K562 (cell line): ENCODE results near the gene LENG8. TPM values are rescaled to one million over a fixed set of nuclear protein-coding genes. Genes with fewer than 3 reads are reported as not detected.

Experiments
- ARHGAP35 ChIP-seq: fragments of 450-650 bp; IDR thresholded peaks from 2 replicates; pipeline ENCODE4 v1.6.1; 2018; ENCODE audit not compliant: partially characterized antibody
- ARID2 ChIP-seq: fragments of 450-650 bp; IDR thresholded peaks from 2 replicates; pipeline ENCODE4 v1.6.1; 2017; ENCODE audit warnings: antibody characterized with exemption, mild to moderate bottlenecking
- CBX1 ChIP-seq: sonication (generic); IDR thresholded peaks from 2 replicates; pipeline ENCODE4 v1.6.1; 2016; ENCODE audit warnings: antibody characterized with exemption, low read depth, mild to moderate bottlenecking
- ELF1 ChIP-seq: fragments of 200-800 bp; sonication (Bioruptor generic); IDR thresholded peaks from 2 replicates; pipeline ENCODE4 v1.6.1; 2016; ENCODE audit warnings: missing genetic modification characterization, missing compliant biosample characterization
- ELF2 ChIP-seq: fragments of 250-450 bp; sonication (Bioruptor Pico); IDR thresholded peaks from 2 replicates; pipeline ENCODE4 v1.5.0; 2021; ENCODE audit warnings: mild to moderate bottlenecking
- ERF ChIP-seq: fragments of 450-650 bp; formaldehyde crosslinking; IDR thresholded peaks from 2 replicates; pipeline ENCODE4 v1.4.0; 2020; ENCODE audit warnings: mild to moderate bottlenecking, mixed read lengths
- GTF2F1 ChIP-seq: IDR thresholded peaks from 2 replicates; pipeline ENCODE4 v1.6.1; 2011; ENCODE audit warnings: low read depth, low read length, improper control_type of control experiment
- L3MBTL2 ChIP-seq: fragments of 450-650 bp; IDR thresholded peaks from 2 replicates; pipeline ENCODE4 v1.6.1; 2016; ENCODE audit warnings: mild to moderate bottlenecking, moderate library complexity
- LCOR ChIP-seq: sonication (generic); formaldehyde crosslinking; IDR thresholded peaks from 2 replicates; pipeline ENCODE4 v1.8.0; 2022; ENCODE audit warnings: mild to moderate bottlenecking, missing genetic modification reagents
- MBD1 ChIP-seq: fragments of 250-450 bp; sonication (Bioruptor Pico); IDR thresholded peaks from 2 replicates; pipeline ENCODE4 v1.8.0; 2022; ENCODE audit warnings: inconsistent platforms
- MTF1 ChIP-seq: fragments of 250-450 bp; sonication (Bioruptor Pico); IDR thresholded peaks from 2 replicates; pipeline ENCODE4 v1.9.0; 2021; ENCODE audit warnings: moderate library complexity, mild to moderate bottlenecking, inconsistent platforms, borderline replicate concordance
- OTX1 ChIP-seq: fragments of 450-650 bp; formaldehyde crosslinking; IDR thresholded peaks from 2 replicates; pipeline ENCODE4 v1.4.0; 2022; ENCODE audit warnings: mild to moderate bottlenecking
- PATZ1 ChIP-seq: fragments of 250-450 bp; sonication (Bioruptor Pico); IDR thresholded peaks from 2 replicates; pipeline ENCODE4 v1.5.0; 2020; ENCODE audit warnings: mild to moderate bottlenecking, borderline replicate concordance
- PKNOX1 ChIP-seq: fragments of 450-650 bp; IDR thresholded peaks from 2 replicates; pipeline ENCODE4 v1.6.1; 2016
- POLR2AphosphoS2 ChIP-seq: IDR thresholded peaks from 2 replicates; pipeline ENCODE4 v1.6.1; 2012; ENCODE audit warnings: low read length, improper control_type of control experiment
- TAF1 ChIP-seq: IDR thresholded peaks from 2 replicates; pipeline ENCODE4 v1.6.1; 2011; ENCODE audit warnings: mild to moderate bottlenecking, low read length, moderate library complexity; ENCODE audit not compliant: insufficient read depth, control insufficient read depth, severe bottlenecking; ENCODE audit errors: extremely low read depth
- TCF3 ChIP-seq: sonication (generic); formaldehyde crosslinking; IDR thresholded peaks from 2 replicates; pipeline ENCODE4 v1.4.0; 2020; ENCODE audit warnings: mild to moderate bottlenecking, missing genetic modification reagents
- ZBTB17 ChIP-seq: fragments of 450-650 bp; formaldehyde crosslinking; IDR thresholded peaks from 2 replicates; pipeline ENCODE4 v1.4.0; 2020; ENCODE audit warnings: mild to moderate bottlenecking
- ZNF212 ChIP-seq: fragments of 450-650 bp; formaldehyde crosslinking; IDR thresholded peaks from 2 replicates; pipeline ENCODE4 v1.4.0; 2020; ENCODE audit warnings: mild to moderate bottlenecking
- ZNF280B ChIP-seq: fragments of 250-450 bp; sonication (Bioruptor Pico); IDR thresholded peaks from 2 replicates; pipeline ENCODE4 v1.5.1; 2021; ENCODE audit warnings: mild to moderate bottlenecking
- ZNF551 ChIP-seq: fragments of 250-450 bp; sonication (Bioruptor Pico); IDR thresholded peaks from 2 replicates; pipeline ENCODE4 v1.5.0; 2021; ENCODE audit warnings: mild to moderate bottlenecking, moderate library complexity
- polyA plus RNA-seq, 8 experiments: library from polyadenylated mRNA; depleted of rRNA in 4 of 8; stranded (reverse) in 5 of 8; unstranded in 3 of 8; fragments of >200 nt; fragmentation: Nextera tagmentation in 2 of 8; fragmentation: Illumina TruSeq in 1 of 8; extraction: Ambion mirVana in 2 of 8; extraction: Trizol in 1 of 8; gene quantifications; 2 replicates each; pipeline versions ENCODE4 v1.2.1 to v1.2.3, GENCODE V29; 2011 to 2014; ENCODE audit warnings: inconsistent platforms in 1 of 8, missing spikeins in 1 of 8
- total RNA-seq, 7 experiments: library from RNA; depleted of rRNA in 6 of 7; stranded (reverse); fragments of >200 nt in 6 of 7; fragmentation: Illumina TruSeq in 2 of 7; extraction: Trizol in 2 of 7; gene quantifications; 2 replicates each; pipeline versions ENCODE4 v1.2.1 to v1.2.3, GENCODE V29; 2011 to 2021; ENCODE audit warnings: low replicate concordance in 1 of 7

Gene LENG8
- total and polyA plus RNA-seq, 9 of the 15 experiments (the other 6 are each of a cell fraction or from before 2014, with no cell fraction given), result 0.74 to 146 (median 28.1) TPM

GRCh38 chr19:54448774-54449700 lies at the start of gene LENG8 (continued):
- peak; percentile 51; the same call in 1 of the 2 replicates for TF ChIP-seq PKNOX1
- TF ChIP-seq ARID2, result no peak
- peak; percentile 92 for TF ChIP-seq ELF1 (tag)
- no peak for TF ChIP-seq ZNF212 (CRISPR knock-in tag)
- no peak for TF ChIP-seq MTF1 (CRISPR knock-in tag)
- TF ChIP-seq LCOR (CRISPR knock-in tag), result peak; percentile 81; the same call in 1 of the 2 replicates
- TF ChIP-seq GTF2F1, result 0 out of 2 replicates have a peak, but pooled peaks have one; percentile 35
- TF ChIP-seq TAF1, result peak; percentile 66
- no peak for TF ChIP-seq PATZ1 (CRISPR knock-in tag)
- peak; percentile 99 for TF ChIP-seq L3MBTL2
- peak; percentile 56; the same call in 1 of the 2 replicates for TF ChIP-seq ZBTB17
- peak; percentile 77; the same call in 1 of the 2 replicates for TF ChIP-seq POLR2AphosphoS2
- no peak for TF ChIP-seq ZNF551 (CRISPR knock-in tag)
- TF ChIP-seq OTX1 (CRISPR knock-in tag), result no peak
- TF ChIP-seq CBX1, result peak; percentile 89
- no peak for TF ChIP-seq ZNF280B (CRISPR knock-in tag)
- TF ChIP-seq ELF2 (CRISPR knock-in tag), result peak; percentile 81; the same call in 1 of the 2 replicates
- TF ChIP-seq MBD1, result no peak
- TF ChIP-seq ERF (CRISPR knock-in tag), result peak; percentile 60; the same call in 1 of the 2 replicates
- TF ChIP-seq ARHGAP35, result no peak
- peak; percentile 39; the same call in 1 of the 2 replicates for TF ChIP-seq TCF3 (CRISPR knock-in tag)
